Liver (tissue), 9 donors: ENCODE results near the gene PPM1D. TPM values are rescaled to one million over a fixed set of nuclear protein-coding genes. Genes with fewer than 3 reads are reported as not detected.
A peak's percentile ranks its signal among the peaks of the same experiment; 100 is the strongest.

ENCODE experiments used
- DNase-seq: peaks from one replicate; pipeline ENCODE4 v3.0.0-alpha.2; 2017; ENCODE audit warnings: low spot score
- H3K27ac ChIP-seq, 2 donors: one replicate each; pipeline ENCODE4 v1.7.0; 2013; ENCODE audit warnings: inconsistent platforms in 2 of 2, low read length in 2 of 2, control low read depth in 1 of 2, low read depth in 1 of 2, mild to moderate bottlenecking in 1 of 2
- H3K27me3 ChIP-seq, 4 donors: one replicate each; pipeline versions ENCODE4 v1.6.1 to v1.7.0; 2013; ENCODE audit warnings: low read length in 3 of 4, inconsistent platforms in 1 of 4, mild to moderate bottlenecking in 1 of 4, moderate library complexity in 1 of 4; ENCODE audit not compliant: control insufficient read depth in 4 of 4, insufficient read depth in 4 of 4
- H3K36me3 ChIP-seq, 4 donors: one replicate each; pipeline versions ENCODE4 v1.6.1 to v1.7.0; 2013; ENCODE audit warnings: low read length in 3 of 4, mild to moderate bottlenecking in 3 of 4, low read depth in 1 of 4, moderate library complexity in 1 of 4; ENCODE audit not compliant: control insufficient read depth in 4 of 4, insufficient read depth in 3 of 4
- H3K4me1 ChIP-seq, 4 donors: one replicate each; pipeline versions ENCODE4 v1.6.1 to v1.7.0; 2013; ENCODE audit warnings: low read length in 3 of 4, mild to moderate bottlenecking in 3 of 4, moderate library complexity in 1 of 4; ENCODE audit not compliant: control insufficient read depth in 4 of 4, insufficient read depth in 4 of 4
- H3K4me3 ChIP-seq, 3 donors: one replicate each; pipeline versions ENCODE4 v1.6.1 to v1.7.0; 2013; ENCODE audit warnings: low read length in 3 of 3, control low read depth in 1 of 3, low read depth in 1 of 3, mild to moderate bottlenecking in 1 of 3
- H3K9ac ChIP-seq, 2 donors: one replicate each; pipeline ENCODE4 v1.7.0; 2013; ENCODE audit warnings: low read length in 2 of 2, mild to moderate bottlenecking in 2 of 2, moderate library complexity in 2 of 2, control low read depth in 1 of 2, low read depth in 1 of 2
- H3K9me3 ChIP-seq, 4 donors: one replicate each; pipeline versions ENCODE4 v1.6.1 to v1.7.0; 2013; ENCODE audit warnings: low read length in 3 of 4; ENCODE audit not compliant: control insufficient read depth in 4 of 4
- CTCF ChIP-seq: fragments of 150-350 bp; IDR thresholded peaks from 2 replicates; pipeline ENCODE4 v1.5.1; 2017; ENCODE audit warnings: improper control_type of control experiment, low read depth, low read length; ENCODE audit not compliant: missing input control
- EGR1 ChIP-seq, 2 donors: IDR thresholded peaks; 2 replicates each; pipeline ENCODE4 v1.6.1; 2016 to 2018; ENCODE audit warnings: antibody characterized with exemption in 2 of 2, low read depth in 2 of 2
- FOXA1 ChIP-seq: IDR thresholded peaks from 2 replicates; pipeline ENCODE4 v1.6.1; 2016; ENCODE audit warnings: antibody characterized with exemption
- FOXA2 ChIP-seq: IDR thresholded peaks from 2 replicates; pipeline ENCODE4 v1.6.1; 2016; ENCODE audit warnings: antibody characterized with exemption
- GABPA ChIP-seq, 2 donors: IDR thresholded peaks in 1 of 2; conservative IDR thresholded peaks in 1 of 2; 2 replicates each; pipeline ENCODE4 v1.6.1; 2016; ENCODE audit warnings: antibody characterized with exemption in 2 of 2, mild to moderate bottlenecking in 1 of 2, moderate library complexity in 1 of 2
- HNF4A ChIP-seq, 2 donors: conservative IDR thresholded peaks; 2 replicates each; pipeline ENCODE4 v1.6.1; 2016; ENCODE audit warnings: antibody characterized with exemption in 2 of 2, mild to moderate bottlenecking in 2 of 2
- HNF4G ChIP-seq: IDR thresholded peaks from 2 replicates; pipeline ENCODE4 v1.6.1; 2016; ENCODE audit warnings: antibody characterized with exemption
- JUND ChIP-seq, 2 donors: IDR thresholded peaks; 2 replicates each; pipeline ENCODE4 v1.6.1; 2016; ENCODE audit warnings: antibody characterized with exemption in 2 of 2
- NR2F2 ChIP-seq: IDR thresholded peaks from 2 replicates; pipeline ENCODE4 v1.6.1; 2016; ENCODE audit warnings: antibody characterized with exemption
- RAD21 ChIP-seq, 2 donors: IDR thresholded peaks; 2 replicates each; pipeline ENCODE4 v1.6.1; 2016; ENCODE audit warnings: antibody characterized with exemption in 2 of 2, mild to moderate bottlenecking in 2 of 2
- REST ChIP-seq: IDR thresholded peaks from 2 replicates; pipeline ENCODE4 v1.6.1; 2016; ENCODE audit warnings: antibody characterized with exemption, mild to moderate bottlenecking
- RXRA ChIP-seq, 2 donors: IDR thresholded peaks; 2 replicates each; pipeline ENCODE4 v1.6.1; 2017 to 2018; ENCODE audit warnings: antibody characterized with exemption in 2 of 2, mild to moderate bottlenecking in 1 of 2
- SP1 ChIP-seq: IDR thresholded peaks from 2 replicates; pipeline ENCODE4 v1.6.1; 2018; ENCODE audit warnings: antibody characterized with exemption, mild to moderate bottlenecking
- TAF1 ChIP-seq: conservative IDR thresholded peaks from 2 replicates; pipeline ENCODE4 v1.6.1; 2016; ENCODE audit warnings: antibody characterized with exemption, mild to moderate bottlenecking
- YY1 ChIP-seq: IDR thresholded peaks from 2 replicates; pipeline ENCODE4 v1.6.1; 2016; ENCODE audit warnings: antibody characterized with exemption, mild to moderate bottlenecking
- ZBTB33 ChIP-seq: IDR thresholded peaks from 2 replicates; pipeline ENCODE4 v1.6.1; 2016; ENCODE audit warnings: antibody characterized with exemption
- WGBS: extraction: QIAGEN DNeasy Blood & Tissue Kit; methylation state at CpG from one replicate; pipeline ENCODE4 v1.1.7; 2013; 5-methylcytosine and 5-hydroxymethylcytosine counted together
- polyA plus RNA-seq, 2 donors: library from polyadenylated mRNA; stranded (reverse) in 1 of 2; unstranded in 1 of 2; fragments of 200-250 nt in 1 of 2; fragments of >200 nt in 1 of 2; fragmentation: Nextera tagmentation in 1 of 2; extraction: Ambion mirVana in 1 of 2; gene quantifications; one replicate each; pipeline versions ENCODE4 v1.2.1 to v1.2.3, GENCODE V29; 2013 to 2015
- total RNA-seq, 2 donors: library from RNA; depleted of rRNA; stranded (reverse); fragments of >200 nt; gene quantifications; one replicate each; pipeline ENCODE4 v1.2.3, GENCODE V29; 2014
- TF ChIP-seq, protein P1 (sequence below): IDR thresholded peaks from 2 replicates; pipeline ENCODE4 v1.6.1; 2016; ENCODE audit warnings: antibody characterized with exemption
- TF ChIP-seq, protein P2 (sequence below): IDR thresholded peaks from 2 replicates; pipeline ENCODE4 v1.6.1; 2016; ENCODE audit warnings: antibody characterized with exemption
- donor health status: healthy.
- donor health status: healthy.
- donor health status: healthy.
- donor health status: healthy.
- donor health status: healthy.

PPM1D gene
- total and polyA plus RNA-seq, 4 donors: 2.0 to 8.7 (median 5.0) TPM

- WGBS: under 1% methylated on average over 69 of the region's 69 CpGs
- Histone ChIP-seq H3K4me1 (peaks cover 2 to 21% (median 8%) of the 10 kb centered on the region in 4 donors), H3K9ac (peak overlapping the region; percentile 79 to 93), H3K27me3 (no peaks in the 10 kb centered on the region), H3K36me3 (no peaks in the 10 kb centered on the region), H3K27ac (peak overlapping the region; percentile 99), H3K9me3 (no peaks in the 10 kb centered on the region), H3K4me3 (peak overlapping the region; percentile 71 to 87 (median 83))
- TF ChIP-seq FOXA1 (no peak), RXRA (IDR thresholded peaks at IDR 0.05) (peak; percentile 11 to 12), TAF1 (peak; percentile 66), HNF4G (no peak), SP1 (no peak), ZBTB33 (no peak), CTCF (peak; percentile 57), YY1 (no peak), HNF4A (conservative IDR thresholded peaks at IDR 0.05) (peak; percentile 15 to 36), FOXA2 (no peak), EGR1 (IDR thresholded peaks at IDR 0.05; ENCODE audit: low read depth in 2 of 2) (peak in 1 of 2 donors; percentile 4), RAD21 (IDR thresholded peaks at IDR 0.05) (peak; percentile 47 to 64), JUND (IDR thresholded peaks at IDR 0.05) (no peak), GABPA (IDR thresholded peaks at IDR 0.05 in 1 of 2, conservative IDR thresholded peaks at IDR 0.05 in 1 of 2) (no peak), REST (no peak), NR2F2 (peak; percentile 52)
- TF ChIP-seq, protein P1, sequence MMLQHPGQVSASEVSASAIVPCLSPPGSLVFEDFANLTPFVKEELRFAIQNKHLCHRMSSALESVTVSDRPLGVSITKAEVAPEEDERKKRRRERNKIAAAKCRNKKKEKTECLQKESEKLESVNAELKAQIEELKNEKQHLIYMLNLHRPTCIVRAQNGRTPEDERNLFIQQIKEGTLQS: no peak
- TF ChIP-seq, protein P2, sequence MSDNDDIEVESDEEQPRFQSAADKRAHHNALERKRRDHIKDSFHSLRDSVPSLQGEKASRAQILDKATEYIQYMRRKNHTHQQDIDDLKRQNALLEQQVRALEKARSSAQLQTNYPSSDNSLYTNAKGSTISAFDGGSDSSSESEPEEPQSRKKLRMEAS: no peak
- DNase-seq: peak; percentile 82
Measured at GRCh38 chr17:60600490-60601446, 775 bp downstream of the PPM1D start.
